ENCODE data around the gene MDFI.

The MDFI gene

GRCh38 chr6:41654698-41655151, 16.5 kb downstream of the MDFI start:
- no peak overlapping the region for H3K4me3 ChIP-seq (replicated peaks; ENCODE audit: insufficient read depth, low read length)
- TF ChIP-seq CTCF (IDR thresholded peaks at IDR 0.05; ENCODE audit: insufficient read depth, low read length), result no peak
- TF ChIP-seq REST (IDR thresholded peaks at IDR 0.05; ENCODE audit: insufficient replicate concordance, low read depth), result no peak
- TF ChIP-seq POLR2AphosphoS5 (IDR thresholded peaks at IDR 0.05; ENCODE audit: low read depth), result no peak
- TF ChIP-seq GABPA (IDR thresholded peaks at IDR 0.05; ENCODE audit: low read depth), result no peak
- TF ChIP-seq SPI1 (IDR thresholded peaks at IDR 0.05; ENCODE audit: borderline replicate concordance, low read depth), result no peak
- DNase-seq (ENCODE audit: low read depth in 1 of 2, low spot score in 1 of 2), result no peak
- H3K27ac ChIP-seq (replicated peaks), result no peak overlapping the region
- H3K27me3 ChIP-seq (ENCODE audit: insufficient read depth, poor library complexity, severe bottlenecking), result peaks cover 4% of the 10 kb centered on the region

- DNase-seq (ENCODE audit: low read depth in 1 of 2, low spot score in 1 of 2), result no peak
- TF ChIP-seq POLR2AphosphoS5 (IDR thresholded peaks at IDR 0.05; ENCODE audit: low read depth) (no peak), GABPA (IDR thresholded peaks at IDR 0.05; ENCODE audit: low read depth) (no peak), CTCF (IDR thresholded peaks at IDR 0.05; ENCODE audit: insufficient read depth, low read length) (no peak), REST (IDR thresholded peaks at IDR 0.05; ENCODE audit: insufficient replicate concordance, low read depth) (no peak), SPI1 (IDR thresholded peaks at IDR 0.05; ENCODE audit: borderline replicate concordance, low read depth) (no peak)
- Histone ChIP-seq H3K4me3 (replicated peaks; ENCODE audit: insufficient read depth, low read length) (no peak overlapping the region), H3K27me3 (ENCODE audit: insufficient read depth, poor library complexity, severe bottlenecking) (peaks cover 7% of the 10 kb centered on the region), H3K27ac (replicated peaks) (no peak overlapping the region)
Measured at GRCh38 chr6:41655176-41655575, 16.9 kb downstream of the MDFI start.

GRCh38 chr6:41655646-41656001, 17.4 kb downstream of the MDFI start:
- Histone ChIP-seq H3K27me3 (ENCODE audit: insufficient read depth, poor library complexity, severe bottlenecking) (peaks cover 7% of the 10 kb centered on the region), H3K27ac (replicated peaks) (no peak overlapping the region), H3K4me3 (replicated peaks; ENCODE audit: insufficient read depth, low read length) (no peak overlapping the region)
- no peak for DNase-seq (ENCODE audit: low read depth in 1 of 2, low spot score in 1 of 2)
- TF ChIP-seq SPI1 (IDR thresholded peaks at IDR 0.05; ENCODE audit: borderline replicate concordance, low read depth), result no peak
- TF ChIP-seq REST (IDR thresholded peaks at IDR 0.05; ENCODE audit: insufficient replicate concordance, low read depth), result no peak
- TF ChIP-seq GABPA (IDR thresholded peaks at IDR 0.05; ENCODE audit: low read depth), result no peak
- no peak for TF ChIP-seq POLR2AphosphoS5 (IDR thresholded peaks at IDR 0.05; ENCODE audit: low read depth)

All from HL-60 (cell line).